SK-N-MC (cell line): ENCODE data around the gene DMAP1.

Source experiments
- EZH2 ChIP-seq: fragments of 200-600 bp; sonication (generic); IDR thresholded peaks from one replicate; pipeline ENCODE4 v1.6.1; 2017; ENCODE audit warnings: antibody characterized with exemption
- FOXP2 ChIP-seq: optimal IDR thresholded peaks from 2 replicates; pipeline ENCODE3; 2011; ENCODE audit warnings: mild to moderate bottlenecking, moderate library complexity; ENCODE audit not compliant: insufficient read depth; ENCODE audit errors: extremely low read length, control extremely low read depth
- POLR2AphosphoS5 ChIP-seq: IDR thresholded peaks from 2 replicates; pipeline ENCODE4 v1.6.1; 2012; ENCODE audit warnings: mild to moderate bottlenecking, low read depth, low read length, borderline replicate concordance

GRCh38 chr1:44210595-44210994 is 2.7 kb upstream of the DMAP1 start:
- TF ChIP-seq EZH2: no peak
- TF ChIP-seq POLR2AphosphoS5: no peak
- no peak for TF ChIP-seq FOXP2
